ENCODE data around the gene XKR8.

Gene XKR8

GRCh38 chr1:27973771-27974416 lies 14.1 kb downstream of the XKR8 start:
- TF ChIP-seq ZFX (IDR thresholded peaks at IDR 0.05) (no peak), CTCF (conservative IDR thresholded peaks at IDR 0.05) (no peak)
- no peak overlapping the region for H3K27ac ChIP-seq

DNA sequence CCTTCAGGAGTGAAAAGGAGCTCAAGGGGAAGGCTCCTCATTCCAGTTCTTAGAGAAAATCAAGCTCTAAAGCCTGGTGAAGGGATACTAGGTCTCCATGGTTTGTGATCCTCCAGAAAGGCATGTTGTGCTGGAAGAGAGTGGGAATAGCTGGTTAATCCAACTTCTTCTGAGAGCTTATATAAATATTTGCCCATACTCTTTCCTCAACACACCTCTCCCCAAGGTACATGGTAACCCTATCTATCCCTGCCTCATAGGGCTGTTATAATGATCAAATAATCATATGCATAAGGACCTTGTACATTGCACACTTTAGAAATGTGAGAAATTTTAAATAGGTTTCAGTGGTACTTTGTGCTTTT lies 14.6 kb downstream of the XKR8 start:
- TF ChIP-seq CTCF (conservative IDR thresholded peaks at IDR 0.05) (no peak), ZFX (IDR thresholded peaks at IDR 0.05) (no peak)
- H3K27ac ChIP-seq, result no peak overlapping the region

GRCh38 chr1:27979151-27979858 lies 19.5 kb downstream of the XKR8 start:
- H3K27ac ChIP-seq, result no peak overlapping the region
- TF ChIP-seq ZFX (IDR thresholded peaks at IDR 0.05) (no peak), CTCF (conservative IDR thresholded peaks at IDR 0.05) (peak; percentile 83)

GRCh38 chr1:27979859-27980201 lies 20.1 kb downstream of the XKR8 start:
- no peak overlapping the region for H3K27ac ChIP-seq
- TF ChIP-seq CTCF (conservative IDR thresholded peaks at IDR 0.05) (peak; percentile 59), ZFX (IDR thresholded peaks at IDR 0.05) (no peak)

DNA sequence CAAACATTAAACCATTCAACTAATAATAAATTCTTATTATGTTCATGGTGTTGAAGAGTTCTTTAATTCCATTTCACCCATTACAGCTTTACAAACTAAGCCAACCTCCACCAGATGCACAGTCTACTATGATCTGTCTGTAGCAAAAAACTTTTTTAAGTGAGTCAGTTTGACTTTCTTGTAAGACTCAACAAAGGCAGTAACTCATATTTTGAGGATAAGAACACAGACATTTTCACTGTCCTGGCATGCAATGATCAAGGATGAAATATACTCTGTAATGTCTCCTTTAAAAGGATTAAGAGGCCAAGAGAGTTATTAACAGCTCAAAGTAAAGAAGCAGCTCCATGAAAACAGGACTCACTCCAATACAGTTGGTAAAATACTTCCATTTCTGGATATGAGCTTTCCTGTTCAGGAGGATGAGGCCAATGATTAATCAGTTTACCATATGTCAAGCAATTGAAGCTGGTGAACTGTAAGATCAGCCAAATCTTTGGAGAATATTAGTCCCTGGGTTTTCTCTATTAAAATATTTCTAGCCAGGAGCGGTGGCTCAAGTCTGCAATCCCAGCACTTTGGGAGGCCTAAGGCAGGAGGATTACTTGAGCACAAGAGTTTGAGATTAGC lies 20.6 kb downstream of the XKR8 start:
- TF ChIP-seq CTCF (conservative IDR thresholded peaks at IDR 0.05) (no peak), ZFX (IDR thresholded peaks at IDR 0.05) (no peak)
- no peak overlapping the region for H3K27ac ChIP-seq

- no peak overlapping the region for H3K27ac ChIP-seq
- TF ChIP-seq ZFX (IDR thresholded peaks at IDR 0.05) (no peak), CTCF (conservative IDR thresholded peaks at IDR 0.05) (no peak)
Observed at GRCh38 chr1:27981145-27981544, 21.4 kb downstream of the XKR8 start.

DNA sequence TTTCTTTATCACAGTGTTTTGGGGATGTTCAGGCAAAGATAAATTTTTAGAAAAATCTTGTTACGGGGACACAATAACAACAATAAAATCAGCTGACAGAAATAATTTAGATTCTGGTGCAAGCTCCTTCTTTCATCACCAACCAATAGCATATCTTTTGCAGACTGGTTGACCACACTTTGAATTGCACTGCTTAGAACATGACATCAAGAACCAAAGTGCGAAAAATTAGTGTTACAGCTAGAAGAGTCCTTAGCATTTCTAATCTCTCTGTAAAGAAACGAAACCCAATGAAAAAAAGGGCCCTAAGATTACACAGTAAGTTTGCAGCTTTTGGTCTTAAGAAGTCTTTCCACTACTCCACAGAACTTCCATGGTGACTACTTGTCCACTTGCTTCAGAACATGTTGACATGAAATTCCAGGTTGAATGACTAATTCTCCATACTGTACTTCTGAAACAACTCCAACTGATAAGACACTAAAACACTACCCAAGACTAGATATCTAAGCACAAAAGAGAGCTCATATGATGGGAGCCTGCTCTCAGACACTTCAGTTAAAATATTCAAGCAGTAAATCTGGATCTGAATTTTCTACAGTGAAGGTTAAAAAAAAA lies 31.3 kb downstream of the XKR8 start:
- H3K27ac ChIP-seq, result no peak overlapping the region
- TF ChIP-seq CTCF (conservative IDR thresholded peaks at IDR 0.05) (no peak), ZFX (IDR thresholded peaks at IDR 0.05) (no peak)
